HepG2 (cell line): ENCODE measurements around the gene PRDX5. TPM values are rescaled to one million over a fixed set of nuclear protein-coding genes. Genes with fewer than 3 reads are reported as not detected.
A peak's percentile ranks its signal among the peaks of the same experiment; 100 is the strongest.

Experiments used
- GLI4 ChIP-seq: sonication (generic); formaldehyde crosslinking; IDR thresholded peaks from 2 replicates; pipeline ENCODE4 v1.5.1; 2020; ENCODE audit warnings: missing genetic modification reagents, mild to moderate bottlenecking, moderate library complexity, borderline replicate concordance
- HNRNPK ChIP-seq: fragments of 200-400 bp; formaldehyde crosslinking; IDR thresholded peaks from 2 replicates; pipeline ENCODE4 v1.6.1; 2018; ENCODE audit warnings: low read length, low read depth, moderate library complexity, mild to moderate bottlenecking; ENCODE audit not compliant: poor library complexity, severe bottlenecking
- KLF13 ChIP-seq: sonication (generic); formaldehyde crosslinking; IDR thresholded peaks from 2 replicates; pipeline ENCODE4 v1.4.0; 2020; ENCODE audit warnings: mild to moderate bottlenecking, missing genetic modification reagents
- NR1H2 ChIP-seq: sonication (generic); formaldehyde crosslinking; IDR thresholded peaks from 2 replicates; pipeline ENCODE4 v1.8.1; 2022; ENCODE audit warnings: low read depth, missing genetic modification reagents, borderline replicate concordance
- RARG ChIP-seq: sonication (generic); formaldehyde crosslinking; IDR thresholded peaks from 2 replicates; pipeline ENCODE4 v1.4.0; 2020; ENCODE audit warnings: low read depth, mild to moderate bottlenecking, missing genetic modification reagents
- TBX2 ChIP-seq: sonication (generic); formaldehyde crosslinking; IDR thresholded peaks from 2 replicates; pipeline ENCODE4 v1.5.0; 2020; ENCODE audit warnings: missing genetic modification reagents, mild to moderate bottlenecking, borderline replicate concordance
- ZFP90 ChIP-seq: sonication (generic); formaldehyde crosslinking; IDR thresholded peaks from 2 replicates; pipeline ENCODE4 v1.8.0; 2022; ENCODE audit warnings: missing genetic modification reagents, mild to moderate bottlenecking, inconsistent platforms, borderline replicate concordance
- ZIK1 ChIP-seq: sonication (generic); formaldehyde crosslinking; IDR thresholded peaks from 2 replicates; pipeline ENCODE4 v1.5.0; 2020; ENCODE audit warnings: mild to moderate bottlenecking, low read depth, missing genetic modification reagents, borderline replicate concordance
- ZNF136 ChIP-seq: sonication (generic); formaldehyde crosslinking; IDR thresholded peaks from 2 replicates; pipeline ENCODE4 v1.8.1; 2022; ENCODE audit warnings: low read depth, mild to moderate bottlenecking, moderate library complexity, missing genetic modification reagents
- ZNF205 ChIP-seq: IDR thresholded peaks from 2 replicates; pipeline ENCODE4 v1.6.1; 2018; ENCODE audit warnings: missing biosample characterization, missing genetic modification reagents
- ZNF329 ChIP-seq: sonication (generic); formaldehyde crosslinking; IDR thresholded peaks from 2 replicates; pipeline ENCODE4 v1.9.0; 2021; ENCODE audit warnings: low read depth, mild to moderate bottlenecking, missing genetic modification reagents
- polyA plus RNA-seq, 8 experiments: library from polyadenylated mRNA; depleted of rRNA in 3 of 8; stranded (reverse) in 7 of 8; unstranded in 1 of 8; fragments of >200 nt; fragmentation: Illumina TruSeq in 4 of 8; extraction: Trizol in 4 of 8; gene quantifications; 2 replicates each; pipeline versions ENCODE4 v1.2.1 to v1.2.3, GENCODE V29; 2011 to 2016; ENCODE audit warnings: low read depth in 4 of 8, missing spikeins in 1 of 8, mixed read lengths in 1 of 8; ENCODE audit not compliant: insufficient read depth in 1 of 8
- total RNA-seq, 5 experiments: library from RNA; depleted of rRNA; stranded (reverse); fragments of >200 nt; fragmentation: Illumina TruSeq; extraction: Trizol; gene quantifications; 2 replicates each; pipeline ENCODE4 v1.2.3, GENCODE V29; 2016; ENCODE audit warnings: low read depth in 1 of 5
- TF ChIP-seq, protein P1 (sequence below): sonication (generic); formaldehyde crosslinking; IDR thresholded peaks from 2 replicates; pipeline ENCODE4 v1.5.0; 2020; ENCODE audit warnings: mild to moderate bottlenecking, missing genetic modification reagents, borderline replicate concordance
- TF ChIP-seq, protein P2 (sequence below): sonication (generic); formaldehyde crosslinking; IDR thresholded peaks from 2 replicates; pipeline ENCODE4 v1.9.0; 2022; ENCODE audit warnings: low read depth, missing genetic modification reagents
- TF ChIP-seq, protein P3 (sequence below): sonication (generic); formaldehyde crosslinking; IDR thresholded peaks from 2 replicates; pipeline ENCODE4 v1.8.1; 2022; ENCODE audit warnings: low read depth, mild to moderate bottlenecking, missing genetic modification reagents

PRDX5 gene
- total and polyA plus RNA-seq, 2 of the 13 experiments (the other 11 are each of a cell fraction or from before 2014, with no cell fraction given): 215 to 311 TPM

DNA sequence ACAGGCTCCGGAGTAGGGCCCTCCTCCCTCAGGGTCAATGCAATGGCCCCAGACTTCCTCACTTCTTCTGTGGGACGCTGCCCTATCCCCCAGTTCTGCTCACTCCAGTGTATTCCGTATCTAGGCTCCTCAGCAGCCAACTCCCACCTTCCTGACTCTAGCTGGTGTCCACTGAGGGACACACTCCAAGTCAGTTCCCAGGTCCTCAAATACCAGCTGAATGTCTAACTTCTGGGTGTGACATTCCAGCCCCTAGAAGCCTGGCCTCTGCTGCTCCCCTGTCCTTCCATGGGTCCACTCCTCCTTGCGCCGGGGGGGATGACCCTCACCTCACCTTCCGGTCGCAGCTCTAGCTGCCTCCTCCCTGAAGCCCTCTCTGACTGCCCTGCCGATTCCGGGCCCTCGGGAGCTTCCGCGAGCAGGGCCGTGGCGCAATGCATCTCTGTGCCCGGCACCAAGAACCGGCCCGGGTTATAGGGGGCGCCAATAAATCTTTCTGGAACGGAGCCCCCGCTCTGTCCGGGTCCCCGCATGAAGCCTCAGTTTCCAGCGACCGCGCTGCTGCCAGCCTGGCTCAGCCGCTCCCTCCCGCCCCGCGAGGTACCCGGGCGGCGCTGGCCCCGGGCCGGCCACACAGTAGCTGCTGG is 48.9 kb upstream of the PRDX5 start (continued):
- TF ChIP-seq, protein P1, sequence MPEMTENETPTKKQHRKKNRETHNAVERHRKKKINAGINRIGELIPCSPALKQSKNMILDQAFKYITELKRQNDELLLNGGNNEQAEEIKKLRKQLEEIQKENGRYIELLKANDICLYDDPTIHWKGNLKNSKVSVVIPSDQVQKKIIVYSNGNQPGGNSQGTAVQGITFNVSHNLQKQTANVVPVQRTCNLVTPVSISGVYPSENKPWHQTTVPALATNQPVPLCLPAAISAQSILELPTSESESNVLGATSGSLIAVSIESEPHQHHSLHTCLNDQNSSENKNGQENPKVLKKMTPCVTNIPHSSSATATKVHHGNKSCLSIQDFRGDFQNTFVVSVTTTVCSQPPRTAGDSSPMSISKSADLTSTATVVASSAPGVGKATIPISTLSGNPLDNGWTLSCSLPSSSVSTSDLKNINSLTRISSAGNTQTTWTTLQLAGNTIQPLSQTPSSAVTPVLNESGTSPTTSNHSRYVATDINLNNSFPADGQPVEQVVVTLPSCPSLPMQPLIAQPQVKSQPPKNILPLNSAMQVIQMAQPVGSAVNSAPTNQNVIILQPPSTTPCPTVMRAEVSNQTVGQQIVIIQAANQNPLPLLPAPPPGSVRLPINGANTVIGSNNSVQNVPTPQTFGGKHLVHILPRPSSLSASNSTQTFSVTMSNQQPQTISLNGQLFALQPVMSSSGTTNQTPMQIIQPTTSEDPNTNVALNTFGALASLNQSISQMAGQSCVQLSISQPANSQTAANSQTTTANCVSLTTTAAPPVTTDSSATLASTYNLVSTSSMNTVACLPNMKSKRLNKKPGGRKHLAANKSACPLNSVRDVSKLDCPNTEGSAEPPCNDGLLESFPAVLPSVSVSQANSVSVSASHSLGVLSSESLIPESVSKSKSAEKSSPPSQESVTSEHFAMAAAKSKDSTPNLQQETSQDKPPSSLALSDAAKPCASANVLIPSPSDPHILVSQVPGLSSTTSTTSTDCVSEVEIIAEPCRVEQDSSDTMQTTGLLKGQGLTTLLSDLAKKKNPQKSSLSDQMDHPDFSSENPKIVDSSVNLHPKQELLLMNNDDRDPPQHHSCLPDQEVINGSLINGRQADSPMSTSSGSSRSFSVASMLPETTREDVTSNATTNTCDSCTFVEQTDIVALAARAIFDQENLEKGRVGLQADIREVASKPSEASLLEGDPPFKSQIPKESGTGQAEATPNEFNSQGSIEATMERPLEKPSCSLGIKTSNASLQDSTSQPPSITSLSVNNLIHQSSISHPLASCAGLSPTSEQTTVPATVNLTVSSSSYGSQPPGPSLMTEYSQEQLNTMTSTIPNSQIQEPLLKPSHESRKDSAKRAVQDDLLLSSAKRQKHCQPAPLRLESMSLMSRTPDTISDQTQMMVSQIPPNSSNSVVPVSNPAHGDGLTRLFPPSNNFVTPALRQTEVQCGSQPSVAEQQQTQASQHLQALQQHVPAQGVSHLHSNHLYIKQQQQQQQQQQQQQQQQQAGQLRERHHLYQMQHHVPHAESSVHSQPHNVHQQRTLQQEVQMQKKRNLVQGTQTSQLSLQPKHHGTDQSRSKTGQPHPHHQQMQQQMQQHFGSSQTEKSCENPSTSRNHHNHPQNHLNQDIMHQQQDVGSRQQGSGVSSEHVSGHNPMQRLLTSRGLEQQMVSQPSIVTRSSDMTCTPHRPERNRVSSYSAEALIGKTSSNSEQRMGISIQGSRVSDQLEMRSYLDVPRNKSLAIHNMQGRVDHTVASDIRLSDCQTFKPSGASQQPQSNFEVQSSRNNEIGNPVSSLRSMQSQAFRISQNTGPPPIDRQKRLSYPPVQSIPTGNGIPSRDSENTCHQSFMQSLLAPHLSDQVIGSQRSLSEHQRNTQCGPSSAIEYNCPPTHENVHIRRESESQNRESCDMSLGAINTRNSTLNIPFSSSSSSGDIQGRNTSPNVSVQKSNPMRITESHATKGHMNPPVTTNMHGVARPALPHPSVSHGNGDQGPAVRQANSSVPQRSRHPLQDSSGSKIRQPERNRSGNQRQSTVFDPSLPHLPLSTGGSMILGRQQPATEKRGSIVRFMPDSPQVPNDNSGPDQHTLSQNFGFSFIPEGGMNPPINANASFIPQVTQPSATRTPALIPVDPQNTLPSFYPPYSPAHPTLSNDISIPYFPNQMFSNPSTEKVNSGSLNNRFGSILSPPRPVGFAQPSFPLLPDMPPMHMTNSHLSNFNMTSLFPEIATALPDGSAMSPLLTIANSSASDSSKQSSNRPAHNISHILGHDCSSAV: 0 out of 2 replicates have a peak, but pooled peaks have one; percentile 33
- TF ChIP-seq RARG (CRISPR knock-in tag): no peak
- TF ChIP-seq GLI4 (CRISPR knock-in tag): no peak
- TF ChIP-seq NR1H2 (CRISPR knock-in tag): no peak
- TF ChIP-seq ZFP90 (CRISPR knock-in tag): 0 out of 2 replicates have a peak, but pooled peaks have one; percentile 23
- no peak for TF ChIP-seq ZNF136 (CRISPR knock-in tag)
- TF ChIP-seq ZNF329: no peak
- TF ChIP-seq ZIK1 (CRISPR knock-in tag): no peak
- no peak for TF ChIP-seq HNRNPK
- no peak for TF ChIP-seq TBX2 (CRISPR knock-in tag)
- no peak for TF ChIP-seq KLF13 (CRISPR knock-in tag)
- TF ChIP-seq, protein P2, sequence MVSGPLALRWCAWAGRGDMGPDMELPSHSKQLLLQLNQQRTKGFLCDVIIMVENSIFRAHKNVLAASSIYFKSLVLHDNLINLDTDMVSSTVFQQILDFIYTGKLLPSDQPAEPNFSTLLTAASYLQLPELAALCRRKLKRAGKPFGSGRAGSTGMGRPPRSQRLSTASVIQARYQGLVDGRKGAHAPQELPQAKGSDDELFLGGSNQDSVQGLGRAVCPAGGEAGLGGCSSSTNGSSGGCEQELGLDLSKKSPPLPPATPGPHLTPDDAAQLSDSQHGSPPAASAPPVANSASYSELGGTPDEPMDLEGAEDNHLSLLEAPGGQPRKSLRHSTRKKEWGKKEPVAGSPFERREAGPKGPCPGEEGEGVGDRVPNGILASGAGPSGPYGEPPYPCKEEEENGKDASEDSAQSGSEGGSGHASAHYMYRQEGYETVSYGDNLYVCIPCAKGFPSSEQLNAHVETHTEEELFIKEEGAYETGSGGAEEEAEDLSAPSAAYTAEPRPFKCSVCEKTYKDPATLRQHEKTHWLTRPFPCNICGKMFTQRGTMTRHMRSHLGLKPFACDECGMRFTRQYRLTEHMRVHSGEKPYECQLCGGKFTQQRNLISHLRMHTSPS (CRISPR knock-in tag): 0 out of 2 replicates have a peak, but pooled peaks have one; percentile 21
- TF ChIP-seq ZNF205 (CRISPR knock-in tag): 0 out of 2 replicates have a peak, but pooled peaks have one; percentile 33
- TF ChIP-seq, protein P3, sequence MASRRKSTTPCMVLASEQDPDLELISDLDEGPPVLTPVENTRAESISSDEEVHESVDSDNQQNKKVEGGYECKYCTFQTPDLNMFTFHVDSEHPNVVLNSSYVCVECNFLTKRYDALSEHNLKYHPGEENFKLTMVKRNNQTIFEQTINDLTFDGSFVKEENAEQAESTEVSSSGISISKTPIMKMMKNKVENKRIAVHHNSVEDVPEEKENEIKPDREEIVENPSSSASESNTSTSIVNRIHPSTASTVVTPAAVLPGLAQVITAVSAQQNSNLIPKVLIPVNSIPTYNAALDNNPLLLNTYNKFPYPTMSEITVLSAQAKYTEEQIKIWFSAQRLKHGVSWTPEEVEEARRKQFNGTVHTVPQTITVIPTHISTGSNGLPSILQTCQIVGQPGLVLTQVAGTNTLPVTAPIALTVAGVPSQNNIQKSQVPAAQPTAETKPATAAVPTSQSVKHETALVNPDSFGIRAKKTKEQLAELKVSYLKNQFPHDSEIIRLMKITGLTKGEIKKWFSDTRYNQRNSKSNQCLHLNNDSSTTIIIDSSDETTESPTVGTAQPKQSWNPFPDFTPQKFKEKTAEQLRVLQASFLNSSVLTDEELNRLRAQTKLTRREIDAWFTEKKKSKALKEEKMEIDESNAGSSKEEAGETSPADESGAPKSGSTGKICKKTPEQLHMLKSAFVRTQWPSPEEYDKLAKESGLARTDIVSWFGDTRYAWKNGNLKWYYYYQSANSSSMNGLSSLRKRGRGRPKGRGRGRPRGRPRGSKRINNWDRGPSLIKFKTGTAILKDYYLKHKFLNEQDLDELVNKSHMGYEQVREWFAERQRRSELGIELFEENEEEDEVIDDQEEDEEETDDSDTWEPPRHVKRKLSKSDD (CRISPR knock-in tag): no peak
